Measurements from ENCODE around the gene TMEM9.
"Not testable (repeated sequence)": the region's sequence is repeated elsewhere in the genome, so short reads cannot be mapped to it uniquely, and the experiment has no call there.

Gene TMEM9

DNA sequence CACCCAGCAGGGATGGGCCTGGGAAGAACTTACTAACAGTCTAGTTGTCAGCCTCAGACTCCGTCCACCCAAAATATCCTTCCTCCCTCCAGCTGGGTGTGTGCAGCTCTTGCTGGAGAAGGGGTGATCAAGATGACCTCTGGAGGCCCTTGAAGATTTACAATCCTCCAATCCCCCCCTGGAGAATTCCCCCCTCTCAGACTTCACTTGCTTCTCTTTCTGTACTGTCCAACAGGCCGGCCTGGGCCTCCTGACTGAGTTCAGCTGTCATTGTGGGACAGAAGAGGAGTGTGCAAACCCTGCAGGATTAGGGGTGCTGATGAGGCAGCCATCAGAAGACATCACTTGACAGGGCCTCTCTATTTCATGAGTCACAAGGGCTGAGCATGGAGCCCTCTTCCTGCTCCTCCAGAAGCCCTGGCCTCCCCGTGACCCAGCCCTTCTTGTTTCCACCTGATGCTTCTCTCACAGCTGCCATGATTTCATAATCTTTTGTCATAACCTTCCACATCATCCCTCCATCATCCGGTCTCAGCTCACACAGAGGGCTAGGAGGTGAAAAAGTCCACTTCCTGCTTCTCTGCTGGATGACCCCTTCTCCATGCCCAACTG lies 18.8 kb upstream of the TMEM9 start:
- DNase-seq (ENCODE audit: low spot score): no peak

DNA sequence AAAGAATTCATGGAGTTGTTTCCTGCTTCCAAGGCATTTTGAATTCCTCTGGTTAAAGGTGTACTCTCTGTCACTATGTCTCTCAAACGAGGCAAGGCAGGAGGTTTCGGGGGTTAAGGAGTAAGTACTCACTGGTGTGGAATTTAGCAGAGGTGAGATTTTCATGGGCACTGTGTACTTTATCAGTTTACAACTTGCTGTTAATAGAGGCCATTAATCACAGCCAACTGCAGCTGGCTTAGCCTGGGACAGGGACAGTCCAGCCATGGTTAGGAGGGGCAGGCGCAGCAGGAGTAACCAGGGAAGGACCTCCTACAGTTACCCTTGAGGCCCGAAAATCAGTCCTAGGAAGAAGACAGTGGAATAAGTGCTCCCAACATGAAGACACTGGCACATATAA lies 18.1 kb upstream of the TMEM9 start:
- DNase-seq (ENCODE audit: low spot score): no peak

DNA sequence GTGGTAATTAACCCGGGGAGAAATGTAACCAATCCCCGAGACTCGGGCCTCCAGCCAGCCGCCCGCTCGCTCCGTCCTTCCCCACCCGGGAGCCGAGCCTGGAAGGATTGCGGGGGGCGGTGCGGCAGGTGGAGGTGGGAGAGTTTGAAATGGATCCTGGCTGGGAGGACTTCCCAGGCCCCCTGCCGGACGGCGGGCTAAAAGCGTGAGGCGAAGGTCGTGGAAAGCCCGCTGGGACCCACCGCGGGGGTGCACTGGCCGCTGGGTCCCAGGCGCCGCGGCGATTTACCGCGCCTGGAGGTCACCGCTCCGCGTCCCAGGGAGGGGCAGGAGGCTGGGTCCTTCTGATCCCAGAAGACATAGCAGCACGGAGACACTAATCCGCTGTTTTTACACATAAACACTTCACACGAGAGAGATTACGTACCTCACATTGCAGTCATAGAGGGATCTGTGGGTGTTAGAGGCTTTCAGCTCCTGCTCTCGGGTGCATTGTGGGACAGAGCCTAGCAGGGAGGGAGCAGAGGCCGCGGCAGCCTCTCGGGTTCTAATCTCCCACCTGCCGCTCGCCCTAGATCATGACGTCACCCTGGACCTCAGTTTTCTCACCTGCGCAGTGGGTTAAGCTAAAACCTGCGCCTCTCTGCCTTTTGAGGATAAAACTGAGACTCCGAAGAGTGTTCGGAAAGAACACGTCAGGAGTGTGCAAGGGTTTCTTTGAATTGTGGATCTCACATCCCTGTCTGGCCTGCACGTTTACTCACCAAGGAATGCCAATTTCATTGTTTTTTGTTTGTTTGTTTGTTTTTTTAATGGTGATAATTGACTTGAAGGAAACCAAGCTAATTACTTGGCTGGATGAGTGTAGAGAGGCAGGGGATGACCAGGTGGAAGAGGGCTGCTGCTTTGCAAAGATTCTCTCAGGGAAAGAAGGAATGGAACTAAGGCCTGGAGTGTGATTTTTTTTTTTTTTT lies 17.1 kb upstream of the TMEM9 start:
- DNase-seq (ENCODE audit: low spot score): peak; percentile 21

DNA sequence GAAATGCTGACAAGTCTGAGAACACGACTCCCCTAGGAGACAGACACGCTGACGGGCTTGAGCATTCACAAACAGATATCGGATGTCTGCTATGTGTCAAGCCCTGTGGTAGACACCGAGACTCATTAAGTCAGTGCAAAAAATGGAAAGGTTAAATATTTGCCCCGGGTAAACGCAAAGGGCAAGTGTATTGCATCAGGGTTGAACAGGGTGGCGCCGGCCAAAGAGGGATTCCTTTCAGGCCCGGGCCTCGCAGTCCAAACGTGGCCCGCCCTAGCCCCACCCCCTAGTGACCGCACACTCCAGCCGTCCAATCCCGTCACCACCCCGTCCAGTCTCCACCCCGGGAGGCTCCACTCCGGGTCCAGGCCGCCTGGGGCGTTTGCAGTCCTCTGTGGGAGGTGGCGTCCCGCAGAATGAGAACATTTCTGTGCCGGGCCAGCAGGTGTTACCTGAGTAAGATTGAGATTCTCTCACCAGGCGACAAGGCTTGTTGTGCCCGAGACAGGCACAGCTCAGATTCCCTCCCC lies 16.3 kb upstream of the TMEM9 start:
- peak; percentile 76 for DNase-seq (ENCODE audit: low spot score)

DNA sequence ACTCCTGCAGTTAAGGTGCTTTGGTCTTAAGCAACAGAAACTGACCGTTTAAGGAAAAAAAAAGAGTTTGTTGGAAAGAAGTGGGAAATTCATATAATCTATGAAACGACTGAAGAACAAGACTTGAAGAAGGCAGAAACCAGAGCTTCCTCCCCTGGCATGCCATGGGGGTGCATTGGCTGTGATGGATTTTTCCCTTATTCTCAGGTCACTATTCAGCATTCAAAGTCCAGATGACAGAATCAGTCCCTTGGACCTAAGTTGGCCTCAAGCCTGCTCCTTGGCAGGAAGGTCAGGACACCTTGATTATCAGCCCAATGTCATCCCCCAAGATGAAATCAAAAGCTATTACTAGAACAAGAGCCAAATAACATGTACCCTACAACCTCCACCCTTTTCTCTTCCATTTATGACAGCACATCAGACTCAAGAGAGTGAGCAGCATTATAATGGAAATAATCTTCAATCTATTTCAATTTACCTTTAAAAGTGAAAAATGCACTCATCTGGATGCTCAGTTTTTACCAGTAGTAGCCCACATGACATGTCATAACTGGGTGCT lies 15.8 kb upstream of the TMEM9 start:
- no peak for DNase-seq (ENCODE audit: low spot score)

DNA sequence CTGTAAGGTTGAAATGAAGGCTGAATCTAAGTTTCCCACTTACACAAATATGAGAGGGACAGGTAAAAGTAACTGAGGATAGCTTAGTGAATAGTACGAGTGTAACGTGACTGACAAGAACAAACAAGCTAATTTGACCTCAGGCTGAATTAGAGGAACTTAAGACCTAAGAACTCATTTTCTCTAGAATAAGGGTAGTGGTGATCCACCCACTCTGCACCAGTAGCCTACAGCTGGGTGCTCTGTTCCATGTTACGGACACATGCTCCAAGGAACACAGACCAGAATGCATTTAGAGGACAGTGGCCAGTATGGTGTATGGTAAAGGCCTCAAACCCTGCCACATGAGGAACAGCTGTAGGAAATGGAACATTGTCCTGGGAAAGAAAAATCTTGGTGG lies 14.9 kb upstream of the TMEM9 start:
- DNase-seq (ENCODE audit: low spot score): no peak

DNA sequence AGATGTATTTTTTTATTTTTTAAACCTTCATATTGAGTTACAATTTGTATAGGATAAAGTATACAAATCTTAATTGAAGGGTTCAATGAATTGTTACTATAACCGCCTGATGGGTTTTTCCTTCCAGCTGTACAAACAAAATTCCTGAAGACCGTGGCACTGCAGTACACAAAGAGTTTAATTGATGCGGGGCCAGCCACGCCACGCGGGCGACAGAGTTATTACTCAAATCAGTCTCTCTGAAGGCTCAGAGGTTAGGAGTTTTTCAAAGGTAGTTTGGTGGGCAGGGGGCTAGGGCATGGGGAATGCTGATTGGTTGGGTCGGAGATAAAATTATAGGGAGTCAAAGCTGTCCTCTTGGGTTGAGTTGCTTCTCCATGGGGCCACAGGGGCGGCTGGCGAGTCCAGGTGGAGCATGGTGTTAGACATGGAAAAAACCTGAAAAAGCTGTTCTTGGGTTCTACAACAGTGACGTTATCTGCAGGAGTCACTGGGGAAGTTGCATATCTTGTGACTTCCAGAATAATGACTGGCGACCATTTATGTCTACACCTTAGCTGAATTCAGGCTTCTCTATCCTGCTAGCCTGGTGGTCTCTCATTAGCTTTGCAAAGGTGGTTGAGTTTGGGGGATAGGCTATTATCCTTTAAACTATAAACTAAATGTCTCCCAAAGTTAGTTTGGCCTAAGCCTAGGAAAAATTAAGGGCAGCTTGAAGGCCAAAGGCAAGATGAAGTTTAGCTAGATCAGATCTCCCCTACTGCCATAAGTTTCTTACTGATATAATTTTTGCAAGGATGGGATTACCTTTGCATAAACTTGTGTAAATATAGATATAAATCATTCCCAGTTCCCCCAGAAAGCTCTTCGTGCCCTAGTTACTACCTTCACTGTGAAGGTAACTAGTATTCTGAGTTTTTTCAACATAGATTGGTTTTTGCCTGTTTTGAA lies 13.0 kb upstream of the TMEM9 start:
- DNase-seq (ENCODE audit: low spot score): no peak

DNA sequence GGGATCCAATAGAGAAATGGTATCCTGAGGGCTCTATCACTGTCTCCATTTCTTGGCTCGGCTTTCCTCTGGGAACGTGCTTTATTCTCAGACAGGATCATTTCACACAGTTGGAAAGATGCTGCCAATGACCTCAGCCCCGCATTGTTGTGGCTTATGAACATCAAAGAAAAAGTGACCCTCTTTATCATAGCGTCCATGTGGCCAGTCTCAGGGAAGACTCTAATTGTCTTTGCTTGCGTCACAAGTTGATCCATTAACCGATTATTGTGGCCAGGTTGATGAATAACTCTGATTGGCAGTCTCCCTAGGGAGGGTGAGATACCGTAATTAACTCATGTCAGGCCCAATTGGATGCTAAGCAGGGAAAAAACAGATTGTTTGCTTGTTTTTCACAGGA lies 10.4 kb upstream of the TMEM9 start:
- no peak for DNase-seq (ENCODE audit: low spot score)

DNA sequence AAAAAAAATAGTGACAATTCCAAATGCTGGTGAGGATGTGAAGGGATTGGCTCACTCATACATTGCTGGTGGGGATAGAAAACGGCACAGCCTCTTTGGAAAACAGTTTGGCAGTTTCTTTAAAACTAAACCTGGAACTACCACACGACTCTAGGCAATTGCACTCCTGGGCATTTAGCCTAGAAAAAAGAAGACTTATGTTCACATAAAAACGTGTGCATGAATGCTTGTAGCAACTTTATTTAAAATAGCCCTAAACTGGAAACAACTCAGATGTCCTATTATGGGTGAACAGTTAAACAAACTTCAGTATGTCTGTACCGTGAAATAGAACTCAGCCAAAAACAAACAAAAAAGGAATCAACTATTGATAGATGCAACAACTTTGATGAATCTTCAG lies 9.4 kb upstream of the TMEM9 start:
- DNase-seq (ENCODE audit: low spot score): no peak

DNA sequence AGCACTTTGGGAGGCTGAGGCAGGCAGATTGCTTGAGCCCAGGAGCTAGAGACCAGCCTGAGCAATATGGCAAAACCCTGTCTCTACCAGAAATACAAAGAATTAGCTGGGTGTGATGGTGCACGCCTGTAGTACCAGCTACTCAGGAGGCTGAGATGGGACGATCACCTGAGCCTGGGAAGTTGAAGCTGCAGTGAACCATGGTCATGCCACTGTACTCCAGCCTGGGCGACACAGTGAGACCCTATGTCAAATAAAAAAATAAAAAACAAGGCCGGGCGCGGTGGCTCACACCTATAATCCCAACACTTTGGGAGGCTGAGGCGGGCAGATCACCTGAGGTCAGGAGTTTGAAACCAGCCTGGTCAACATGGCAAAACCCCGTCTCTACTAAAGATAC lies 8.8 kb upstream of the TMEM9 start:
- DNase-seq (ENCODE audit: low spot score): not testable (repeated sequence)

DNA sequence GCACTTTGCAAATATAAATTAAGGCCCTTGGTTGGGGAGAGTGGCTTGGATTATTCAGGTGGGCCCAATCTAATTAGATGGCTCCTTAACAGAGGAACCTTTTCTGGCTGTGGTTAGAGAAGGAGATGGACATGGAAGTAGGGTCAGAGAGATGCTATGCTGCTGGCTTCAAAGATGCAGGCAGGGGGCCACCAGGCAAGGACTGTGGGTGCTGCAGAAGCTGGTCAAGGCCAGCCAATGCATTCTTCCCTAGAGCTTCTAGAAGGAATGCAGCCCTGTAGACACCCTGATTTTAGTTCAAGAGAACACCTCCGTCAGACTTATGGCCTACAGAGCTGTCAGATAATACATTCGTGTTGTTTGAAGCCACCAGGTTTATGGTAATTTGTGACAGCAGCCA lies 3.7 kb upstream of the TMEM9 start:
- DNase-seq (ENCODE audit: low spot score): no peak

DNA sequence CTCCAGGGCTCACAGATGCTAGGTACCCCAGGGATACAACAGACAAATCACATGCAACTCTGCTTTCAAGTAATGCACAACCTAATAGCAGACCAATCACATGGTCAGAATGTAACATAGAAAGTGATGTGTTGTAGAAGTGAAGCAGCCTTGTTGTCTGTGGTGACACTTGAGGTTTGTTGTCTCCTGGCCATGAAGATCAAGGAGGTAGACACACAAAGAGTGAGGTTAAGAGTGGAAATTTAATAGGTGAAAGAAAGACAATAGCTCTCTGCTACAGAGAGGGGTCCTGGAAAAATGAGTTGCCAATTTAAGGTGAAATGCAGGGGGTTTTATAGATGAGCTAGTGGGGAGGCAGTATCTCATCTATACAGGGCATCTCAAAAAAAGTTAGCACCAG lies 2.5 kb upstream of the TMEM9 start:
- DNase-seq (ENCODE audit: low spot score): no peak

DNA sequence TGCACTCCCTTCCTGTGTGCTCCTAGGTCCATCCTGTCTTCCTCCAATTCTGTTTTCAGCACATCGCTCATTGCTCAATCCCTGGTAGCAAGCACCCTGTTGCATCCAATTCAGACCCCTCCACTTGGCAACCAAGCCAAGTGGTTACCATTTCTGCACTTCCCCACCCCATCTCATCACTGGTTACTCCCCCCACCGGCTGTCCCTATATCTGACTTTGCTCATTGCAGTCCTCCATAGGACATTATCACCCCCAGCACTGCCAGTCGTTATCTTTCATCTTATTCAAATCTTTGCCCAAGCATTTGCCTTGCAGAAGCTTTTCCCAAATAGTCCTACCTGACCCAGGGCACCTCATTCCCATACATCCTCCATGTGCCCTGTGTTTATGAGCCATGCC lies 2.1 kb upstream of the TMEM9 start:
- no peak for DNase-seq (ENCODE audit: low spot score)

DNA sequence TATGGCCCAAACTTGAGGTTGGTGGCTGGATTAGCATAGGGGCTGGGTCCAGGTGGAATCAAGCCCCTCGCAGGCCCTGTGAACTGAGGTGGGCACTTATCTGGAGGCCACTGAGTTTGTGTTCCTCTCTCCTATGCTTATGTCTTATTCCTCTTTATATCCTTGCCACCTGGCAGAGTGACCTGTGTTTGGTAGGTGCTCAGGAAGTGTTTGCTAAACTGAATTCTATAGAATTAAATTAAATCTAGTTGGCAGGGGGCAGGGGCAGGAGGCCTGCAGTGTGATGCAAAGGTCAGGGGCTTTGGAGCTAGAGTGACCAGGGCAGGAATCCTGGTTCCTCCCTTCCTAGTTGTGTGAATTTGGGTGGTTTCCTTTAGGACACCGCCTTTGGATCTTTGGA lies 1.1 kb upstream of the TMEM9 start:
- DNase-seq (ENCODE audit: low spot score): no peak

DNA sequence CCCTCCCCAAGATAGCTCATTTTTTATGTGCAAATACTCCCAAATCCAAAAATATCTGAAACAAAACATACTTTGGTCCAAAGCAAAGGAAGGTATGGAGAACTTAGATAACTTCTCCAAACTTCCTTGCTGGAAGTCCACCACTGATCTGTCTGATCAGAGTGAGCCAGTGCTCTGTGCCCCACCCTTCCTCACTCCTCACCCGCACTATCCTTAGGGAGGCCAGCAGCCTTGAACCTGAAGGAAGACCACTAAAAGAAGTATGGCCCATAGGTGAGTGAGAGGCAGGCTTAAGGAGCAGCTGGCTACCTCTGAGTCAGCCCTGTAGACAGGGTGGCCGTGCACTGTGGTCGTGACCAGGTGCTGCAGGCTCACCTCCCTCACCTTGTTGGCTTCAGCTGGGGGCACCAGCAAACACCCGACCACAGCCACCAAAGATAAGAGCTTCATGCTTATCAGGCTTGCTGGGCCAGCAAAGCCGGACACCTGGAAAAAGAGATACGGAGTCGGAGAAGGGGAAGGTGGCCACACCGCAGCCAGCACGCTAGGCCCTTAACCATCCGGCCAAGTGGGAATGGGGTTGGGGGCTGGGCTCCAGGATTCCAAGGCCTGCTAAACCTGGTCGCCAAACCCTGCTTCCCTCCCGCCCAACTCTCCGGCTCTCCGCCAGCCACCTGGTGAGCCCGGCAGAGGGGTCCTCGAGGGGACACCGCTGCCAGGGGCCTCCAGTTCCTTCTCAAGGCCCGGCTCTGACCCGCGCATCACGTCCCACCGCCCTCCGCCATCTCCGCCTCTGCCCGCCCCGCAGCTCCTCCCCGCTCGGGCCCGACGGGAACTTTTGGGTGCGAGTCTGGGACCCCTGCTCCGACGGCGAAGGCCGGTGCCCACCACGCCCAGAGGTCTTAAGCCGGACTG lies 543 bp downstream of the TMEM9 start:
- no peak for DNase-seq (ENCODE audit: low spot score)

DNA sequence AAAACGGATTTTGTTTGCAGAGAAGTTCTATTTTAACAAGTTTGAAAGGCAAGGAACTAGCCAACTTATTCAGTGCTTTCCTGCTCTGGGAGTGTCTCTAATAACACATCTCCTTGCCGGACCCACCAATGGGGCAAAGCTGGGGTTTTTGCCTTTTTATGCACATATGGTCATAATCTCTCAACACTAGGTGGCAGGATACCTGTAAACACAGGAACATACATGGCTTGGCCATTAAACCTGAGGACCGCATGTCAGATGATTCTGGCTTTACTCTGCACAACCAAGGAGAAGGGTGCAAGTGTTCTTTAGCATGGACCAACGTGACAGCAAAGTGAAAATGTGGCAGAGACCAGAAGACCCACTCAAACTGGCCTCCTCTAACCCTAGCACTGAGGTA lies 4.9 kb downstream of the TMEM9 start:
- DNase-seq (ENCODE audit: low spot score): peak; percentile 24

DNA sequence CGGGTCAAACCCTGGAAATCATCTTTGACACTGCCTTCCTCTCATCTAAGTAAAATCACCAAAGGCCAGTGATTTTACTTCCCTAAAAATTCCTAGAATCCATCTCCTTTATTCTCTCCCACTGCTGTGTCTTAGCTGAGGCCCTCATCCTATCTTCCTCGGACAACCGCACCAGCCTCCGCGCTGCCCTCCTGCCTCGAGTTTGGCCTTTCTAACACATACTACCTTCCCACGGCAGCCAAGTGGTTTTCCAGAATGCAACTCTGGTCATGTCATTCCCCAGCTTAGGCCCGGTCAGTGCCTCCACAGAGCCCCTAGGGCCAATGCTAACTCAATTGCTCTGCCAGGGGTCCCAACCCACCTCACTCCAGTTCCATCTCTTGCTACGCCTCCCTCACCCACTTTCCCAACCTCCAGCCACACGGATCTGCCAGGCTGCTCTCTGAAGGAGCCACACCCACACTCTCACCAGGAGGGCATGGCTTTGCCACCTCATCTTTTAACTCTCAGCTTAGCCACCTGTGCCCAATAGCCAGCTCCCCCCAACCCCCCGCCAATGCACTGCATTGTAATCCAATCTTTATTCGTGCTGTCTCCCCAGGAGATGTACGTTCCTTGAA lies 6.8 kb downstream of the TMEM9 start:
- no peak for DNase-seq (ENCODE audit: low spot score)

DNA sequence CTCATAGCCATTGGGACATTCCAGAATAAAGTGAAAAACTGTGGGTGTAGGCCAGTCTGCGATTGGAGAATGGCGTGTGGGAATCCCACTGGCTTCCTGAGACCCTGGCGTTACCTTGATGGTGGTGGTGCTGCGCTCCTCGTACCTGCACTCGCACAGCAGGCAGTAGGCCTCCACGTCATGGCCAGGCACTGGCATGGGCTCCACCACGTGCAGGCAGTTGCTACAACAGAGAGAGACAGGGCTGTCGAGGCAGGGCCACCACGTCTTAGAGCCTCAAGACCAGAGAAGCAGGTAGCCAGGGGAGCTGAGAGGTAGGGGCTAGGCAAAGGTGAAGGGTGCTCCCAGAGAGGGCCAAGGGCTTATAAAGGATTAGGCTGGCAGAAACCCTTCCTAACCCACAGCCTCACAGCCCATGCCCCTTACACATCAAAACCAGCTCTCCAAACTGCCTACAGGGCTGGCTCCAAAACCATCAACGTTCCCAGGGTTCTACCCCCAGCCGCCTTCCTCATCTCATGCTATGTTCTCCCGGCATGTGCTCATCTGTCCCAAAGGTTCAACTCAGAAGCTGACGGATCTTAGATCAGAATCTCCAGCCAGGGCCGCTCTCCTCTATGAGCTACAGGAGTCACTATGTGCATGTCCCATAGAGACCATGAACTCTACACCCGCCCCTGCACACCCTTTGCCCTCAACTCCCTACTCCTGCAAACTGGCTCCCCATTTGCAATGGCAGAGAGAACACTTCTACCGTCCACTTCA lies 7.5 kb downstream of the TMEM9 start:
- no peak for DNase-seq (ENCODE audit: low spot score)

DNA sequence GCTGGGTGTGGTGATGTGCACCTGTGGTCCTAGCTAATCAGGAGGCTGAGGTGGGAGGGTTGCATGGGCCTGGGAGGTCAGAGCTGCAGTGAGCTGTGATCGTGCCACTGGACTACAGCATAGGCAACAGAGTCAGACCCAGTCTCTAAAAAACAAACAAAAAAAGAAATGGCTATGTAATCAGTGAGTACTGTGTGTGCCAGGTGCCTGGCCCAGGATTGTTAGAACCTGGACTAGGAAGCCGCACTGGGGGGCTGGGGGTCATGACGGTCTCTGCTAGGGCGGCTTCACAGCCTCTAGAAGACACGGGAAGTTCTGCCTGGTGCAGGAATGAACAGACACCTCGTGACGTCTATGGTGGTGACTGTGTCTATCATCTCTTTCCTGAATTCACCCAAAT lies 8.5 kb downstream of the TMEM9 start:
- no peak for DNase-seq (ENCODE audit: low spot score)

DNA sequence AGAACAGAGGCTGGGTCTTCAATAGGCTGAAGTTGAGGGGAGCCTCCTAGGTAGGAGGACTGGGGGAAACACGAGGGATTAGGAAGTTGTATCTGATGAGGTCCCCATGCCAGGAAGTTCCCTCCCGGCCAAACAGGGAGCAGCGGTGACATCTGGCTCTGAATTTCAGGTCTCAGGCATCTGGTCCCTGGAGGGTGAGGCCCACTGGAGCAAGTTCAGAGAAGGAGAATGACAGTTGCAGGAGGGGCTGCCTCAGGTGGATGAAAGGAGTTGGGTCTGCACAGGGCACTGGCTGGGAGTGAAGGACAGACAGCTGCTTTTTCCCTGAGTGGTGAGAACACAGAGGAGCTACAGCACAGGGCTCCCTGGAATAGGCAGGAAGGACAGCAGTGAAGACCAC lies 9.1 kb downstream of the TMEM9 start:
- DNase-seq (ENCODE audit: low spot score): no peak
